ENCODE results near the gene KCNG4.

Gene KCNG4

GRCh38 chr16:84181144-84181915 is 58.5 kb downstream of the KCNG4 start:
- no peak for DNase-seq

GRCh38 chr16:84180519-84181140 is 59.2 kb downstream of the KCNG4 start:
- DNase-seq, result no peak

- no peak for DNase-seq
These were observed 60.0 kb downstream of the KCNG4 start for GRCh38 chr16:84179612-84180320.

- no peak for DNase-seq
These were observed 60.8 kb downstream of the KCNG4 start for GRCh38 chr16:84178892-84179611.

- no peak for DNase-seq
These were observed 61.6 kb downstream of the KCNG4 start for GRCh38 chr16:84178146-84178765.

- peak; percentile 31 for DNase-seq
These were observed 62.1 kb downstream of the KCNG4 start for GRCh38 chr16:84177741-84178073.

- no peak for DNase-seq
These were observed 63.4 kb downstream of the KCNG4 start for GRCh38 chr16:84176192-84177053.

- DNase-seq, result peak; percentile 57
These were observed 64.3 kb downstream of the KCNG4 start for GRCh38 chr16:84175350-84176081.

GRCh38 chr16:84174396-84174795 is 65.4 kb downstream of the KCNG4 start:
- no peak for DNase-seq

- DNase-seq, result no peak
These were observed 70.0 kb downstream of the KCNG4 start for GRCh38 chr16:84169765-84170310.

All from stimulated activated CD4-positive, alpha-beta T cell treated with anti-CD3 and anti-CD28 coated beads, Interleukin-4, amount 100 ng/mL, for 24 hours (primary cell).